ENCODE data around the gene GSC. TPM values are rescaled to one million over a fixed set of nuclear protein-coding genes. Genes with fewer than 3 reads are reported as not detected.

Gene GSC
- total RNA-seq, 1 experiment from 2014 or later, result not detected

- no peak overlapping the region for H3T11ph ChIP-seq (ENCODE audit: low read length)
- H3K9me3 Mint-ChIP-seq, result peaks cover 0 to 2% of the 10 kb centered on the region in 2 experiments; a peak in 2 of 5 replicates
- H3K23me2 ChIP-seq (ENCODE audit: insufficient read length, low read depth, low read length, poor library complexity, severe bottlenecking), result no peaks in the 10 kb centered on the region
- no peaks in the 10 kb centered on the region for H3K4me1 ChIP-seq (ENCODE audit: insufficient read depth, low read length)
- no peak overlapping the region for H3K56ac ChIP-seq (ENCODE audit: insufficient read length, low read depth, low read length)
- H3K36me3 Mint-ChIP-seq (ENCODE audit: insufficient read depth in 1 of 3, low read depth in 3 of 3), result no peaks in the 10 kb centered on the region
- no peak overlapping the region for H4K8ac ChIP-seq (replicated peaks; ENCODE audit: insufficient read length, low read depth, low read length)
- peaks cover 9 to 25% of the 10 kb centered on the region in 2 experiments for H3K4me1 Mint-ChIP-seq
- no peaks in the 10 kb centered on the region for H3K79me1 ChIP-seq (ENCODE audit: insufficient read depth, low read depth, low read length, poor library complexity, severe bottlenecking)
- H3K9me3 ChIP-seq (ENCODE audit: control insufficient read depth, low read depth, low read length), result no peaks in the 10 kb centered on the region
- no peak for TF ChIP-seq CTCF (conservative IDR thresholded peaks at IDR 0.05)
- H3K9ac ChIP-seq (ENCODE audit: extremely low read depth, insufficient read length, low read length), result no peak overlapping the region
- H3K4me2 ChIP-seq (ENCODE audit: insufficient read depth, insufficient read length, low read length), result no peak overlapping the region
- H2BK5ac ChIP-seq (ENCODE audit: insufficient read length, low read length), result no peak overlapping the region
- no peaks in the 10 kb centered on the region for H4K20me1 ChIP-seq (ENCODE audit: control insufficient read depth, insufficient read depth, insufficient read length)
- no peak overlapping the region for H3K27ac ChIP-seq (ENCODE audit: insufficient read length, low read depth, low read length)
- H4K91ac ChIP-seq (ENCODE audit: insufficient read length, low read depth, low read length), result no peak overlapping the region
- no CpG with 5 or more reads among the region's 10 CpGs for WGBS (ENCODE audit: extremely low coverage, insufficient read length, low lambda C conversion rate)
- no peak overlapping the region for H3K23ac ChIP-seq (ENCODE audit: insufficient read length, low read depth, low read length)
- H3K14ac ChIP-seq (ENCODE audit: insufficient read depth, low read length), result no peak overlapping the region
- DNase-seq, result no peak
- H3K4me3 Mint-ChIP-seq, result no peak overlapping the region
- H3K27me3 ChIP-seq (ENCODE audit: insufficient read depth, low read length), result peaks cover 20% of the 10 kb centered on the region
- H2BK15ac ChIP-seq (ENCODE audit: low read depth, low read length), result no peak overlapping the region
- no peak overlapping the region for H2AK5ac ChIP-seq (ENCODE audit: insufficient read length, low read length)
- H3K79me2 ChIP-seq (ENCODE audit: insufficient read depth, low read length), result no peaks in the 10 kb centered on the region
- no peak overlapping the region for H2BK120ac ChIP-seq (ENCODE audit: low read depth, low read length, poor library complexity, severe bottlenecking)
- no peak overlapping the region for H3K27ac Mint-ChIP-seq
- H4K5ac ChIP-seq (ENCODE audit: insufficient read length, low read depth, low read length), result no peak overlapping the region
- H3K4ac ChIP-seq (ENCODE audit: low read depth, low read length), result no peak overlapping the region
- H2BK12ac ChIP-seq (ENCODE audit: insufficient read length, low read depth, low read length), result no peak overlapping the region
- H3K18ac ChIP-seq (ENCODE audit: insufficient read length, low read depth, low read length), result no peak overlapping the region
- H3K27me3 Mint-ChIP-seq (ENCODE audit: low read depth), result peaks cover 74% of the 10 kb centered on the region
- no peak overlapping the region for H2BK20ac ChIP-seq (ENCODE audit: low read depth, low read length, poor library complexity, severe bottlenecking)
- no peak overlapping the region for H2AFZ ChIP-seq (ENCODE audit: low read length)
These were observed 7.9 kb downstream of the GSC start for GRCh38 chr14:94761997-94762377.

Measured in H9 (cell line).